GM21528 (cell line): Measurements from ENCODE around the gene MRPL14.

ENCODE experiments used
- ATAC-seq: cut with Tn5 transposase; IDR thresholded peaks from one replicate; pipeline ENCODE4 v1.9.1; 2021; ENCODE audit warnings: mild to moderate bottlenecking, moderate library complexity; ENCODE audit not compliant: unreplicated experiment, low FRiP score

Gene MRPL14

GRCh38 chr6:44126320-44127149, 717 bp downstream of the MRPL14 start:
- peak; percentile 32 for ATAC-seq

- ATAC-seq = no peak
Measured at GRCh38 chr6:44123544-44123943, 3.7 kb downstream of the MRPL14 start.

DNA sequence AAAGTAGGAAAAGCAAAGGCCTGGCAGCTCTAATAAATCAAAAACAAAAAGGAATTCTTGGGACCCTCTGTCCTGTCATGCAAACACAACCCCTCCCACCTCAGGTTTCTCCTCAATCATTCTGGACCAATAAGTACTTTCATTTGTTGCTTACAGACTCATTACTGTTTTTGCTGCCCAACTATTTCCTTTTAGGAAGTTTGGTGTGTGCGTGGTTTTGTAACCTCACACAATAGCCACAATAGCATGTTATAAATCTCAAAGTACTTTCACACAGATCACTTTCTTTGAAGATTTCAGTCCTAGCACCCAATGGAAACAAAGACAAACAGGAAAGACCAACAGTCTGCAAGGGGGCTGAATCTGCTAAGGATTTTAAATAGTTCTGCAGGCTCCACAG, 4.5 kb downstream of the MRPL14 start:
- no peak for ATAC-seq

DNA sequence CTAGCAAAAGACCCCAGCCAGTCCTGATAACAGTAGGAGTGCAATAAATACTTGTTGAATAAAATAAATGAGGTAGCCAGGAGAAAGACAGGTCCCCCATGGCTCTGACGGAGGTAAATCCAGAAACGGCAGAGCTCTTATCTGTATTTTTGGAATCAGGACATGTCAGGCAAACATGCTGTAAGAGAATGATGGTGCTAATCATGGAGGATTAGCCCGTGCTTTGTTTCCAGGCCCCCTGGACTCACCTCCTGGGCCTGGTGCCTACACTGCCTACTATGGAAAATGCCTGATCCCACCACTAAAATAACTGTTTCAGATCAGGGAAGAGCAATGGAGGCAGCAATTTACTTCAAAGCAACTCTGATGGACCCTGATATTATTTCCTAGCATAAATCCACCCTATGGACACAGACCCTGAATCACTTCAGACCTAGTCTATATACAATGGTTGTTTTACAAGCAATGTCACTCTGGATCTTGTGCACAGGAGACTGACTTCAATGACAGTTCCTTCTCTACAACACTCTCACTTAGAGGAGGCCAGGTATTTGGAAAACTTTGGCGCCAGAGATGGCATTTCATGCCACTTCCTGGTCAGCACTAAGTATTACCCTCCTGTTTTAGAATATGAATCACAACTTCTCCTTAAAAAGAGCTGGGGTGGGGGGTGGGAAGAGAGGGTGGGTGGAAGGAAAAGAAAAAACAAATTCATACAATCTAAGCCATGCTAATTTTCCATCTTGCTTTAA, 6.4 kb downstream of the MRPL14 start:
- no peak for ATAC-seq

DNA sequence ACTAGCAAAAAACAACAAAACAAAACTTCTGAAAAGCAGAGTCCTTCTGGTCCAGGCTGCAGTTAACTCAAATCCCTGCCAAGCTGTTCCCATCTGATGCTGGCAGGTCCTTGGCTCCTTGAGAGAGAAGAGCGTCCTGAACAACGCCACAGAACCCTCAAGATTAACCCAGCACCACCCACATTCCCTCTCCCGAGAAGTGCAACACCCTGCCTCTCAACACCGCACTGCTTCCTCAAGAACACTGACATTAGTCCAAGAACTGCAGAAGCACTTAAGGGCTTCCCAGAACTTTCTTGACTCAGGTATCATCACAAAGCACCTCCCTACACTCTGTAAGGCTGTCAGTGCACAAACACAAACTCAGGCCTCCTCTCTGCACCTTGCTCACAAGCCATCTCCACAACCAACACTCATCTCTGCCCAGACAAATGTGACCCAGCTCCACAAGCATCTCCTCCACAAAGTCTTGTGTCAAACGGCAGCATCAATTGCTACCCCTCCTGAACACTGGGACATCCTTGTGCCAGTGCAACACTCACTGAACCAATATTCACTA, 7.5 kb downstream of the MRPL14 start:
- ATAC-seq = no peak

GRCh38 chr6:44117397-44118128, 9.7 kb downstream of the MRPL14 start:
- ATAC-seq = no peak

DNA sequence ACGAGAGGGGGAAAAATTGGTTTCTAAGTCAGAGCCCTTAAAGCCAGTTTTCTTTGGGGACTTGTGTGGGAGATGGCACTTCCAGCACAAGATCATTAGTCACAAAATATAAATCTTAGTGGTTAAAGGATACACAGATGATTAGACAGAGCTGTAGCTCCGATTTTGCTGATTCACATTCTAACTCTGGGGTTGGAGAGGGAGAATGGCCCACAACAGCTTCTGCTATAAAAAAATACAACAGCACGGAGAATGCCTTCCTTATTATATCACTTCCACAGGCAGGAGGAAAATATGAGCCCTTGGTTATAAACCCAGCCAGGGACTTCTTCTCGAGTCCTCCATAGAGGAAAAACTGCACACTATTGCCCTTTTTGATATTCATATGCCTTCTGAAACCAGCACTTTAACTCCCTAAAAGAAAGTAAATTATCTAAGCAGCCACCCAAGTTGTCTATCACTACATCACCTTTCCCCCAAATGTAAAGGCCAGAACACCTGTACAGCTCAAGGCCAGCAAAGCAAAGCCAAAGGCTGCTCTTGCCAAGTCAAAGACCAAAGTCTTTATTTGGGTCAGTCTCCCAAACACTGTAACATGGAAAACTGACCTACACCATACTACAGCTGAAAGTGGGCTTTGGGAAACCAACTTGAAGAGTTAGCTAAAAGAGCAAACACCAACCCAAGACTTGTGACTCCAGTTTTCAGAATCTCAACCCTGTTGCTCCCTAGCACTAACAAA, 10.4 kb downstream of the MRPL14 start:
- no peak for ATAC-seq

- no peak for ATAC-seq
Measured at GRCh38 chr6:44115866-44116265, 11.4 kb downstream of the MRPL14 start.

DNA sequence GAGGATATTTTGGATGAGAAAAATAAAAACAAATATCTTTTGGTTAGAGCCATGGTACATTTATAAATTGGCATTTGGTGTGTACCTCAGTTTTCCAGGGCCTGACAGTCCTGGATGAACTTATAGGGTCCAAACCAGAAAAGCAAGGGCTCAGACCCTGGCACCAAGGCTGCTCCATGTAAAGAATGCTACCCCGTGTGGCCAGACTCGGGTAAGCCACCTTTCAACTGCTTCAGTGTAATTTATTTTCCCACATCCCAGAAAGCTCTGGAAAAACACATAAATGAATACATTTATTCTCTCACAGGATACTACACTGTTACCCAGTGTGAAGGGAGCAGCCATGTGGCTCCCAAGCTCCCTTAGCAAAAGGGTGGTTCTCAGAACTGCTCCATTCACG, 13.8 kb downstream of the MRPL14 start:
- ATAC-seq = no peak

GRCh38 chr6:44111434-44112417, 15.5 kb downstream of the MRPL14 start:
- no peak for ATAC-seq

DNA sequence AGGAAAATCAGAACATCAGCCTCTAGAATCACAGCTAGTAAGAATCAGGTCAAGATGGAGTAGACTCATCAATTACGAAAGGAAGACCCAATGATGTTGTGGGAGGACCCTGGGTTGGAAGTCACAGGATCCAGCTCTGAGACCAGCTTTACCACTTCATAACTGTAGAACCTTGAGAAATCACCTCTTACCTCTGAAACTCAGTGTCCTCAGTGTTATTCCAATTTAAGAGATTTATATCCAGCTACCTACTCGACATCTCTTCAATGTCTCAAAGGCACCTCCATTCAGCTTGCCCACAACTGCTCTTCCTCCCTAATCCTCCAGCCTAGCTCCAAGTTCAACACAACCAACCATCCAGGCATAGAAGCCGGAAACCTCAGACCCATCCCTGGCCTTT, 16.3 kb downstream of the MRPL14 start:
- no peak for ATAC-seq

- ATAC-seq = no peak
Measured at GRCh38 chr6:44110005-44110676, 17.1 kb downstream of the MRPL14 start.

DNA sequence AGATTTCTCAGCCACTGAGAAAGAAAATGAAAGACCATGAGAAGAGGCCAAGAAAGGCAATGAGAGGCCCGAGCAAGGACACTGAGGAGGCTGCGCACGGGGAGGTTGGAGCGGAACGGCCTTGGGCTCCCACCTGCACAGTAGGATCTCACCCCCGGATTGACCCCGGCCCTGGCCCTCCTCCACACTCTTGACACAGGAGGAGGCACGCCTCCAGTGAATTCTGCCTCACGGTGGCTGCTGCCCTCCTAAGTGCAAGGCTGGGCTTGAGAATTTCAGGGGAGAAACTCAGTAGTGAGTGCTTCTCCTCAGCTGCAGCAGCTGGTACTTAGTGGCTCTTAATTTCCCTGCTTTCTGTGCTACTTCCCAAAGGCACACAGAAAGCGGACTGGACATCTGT, 18.0 kb downstream of the MRPL14 start:
- no peak for ATAC-seq

- no peak for ATAC-seq
Measured at GRCh38 chr6:44108471-44108870, 18.8 kb downstream of the MRPL14 start.

DNA sequence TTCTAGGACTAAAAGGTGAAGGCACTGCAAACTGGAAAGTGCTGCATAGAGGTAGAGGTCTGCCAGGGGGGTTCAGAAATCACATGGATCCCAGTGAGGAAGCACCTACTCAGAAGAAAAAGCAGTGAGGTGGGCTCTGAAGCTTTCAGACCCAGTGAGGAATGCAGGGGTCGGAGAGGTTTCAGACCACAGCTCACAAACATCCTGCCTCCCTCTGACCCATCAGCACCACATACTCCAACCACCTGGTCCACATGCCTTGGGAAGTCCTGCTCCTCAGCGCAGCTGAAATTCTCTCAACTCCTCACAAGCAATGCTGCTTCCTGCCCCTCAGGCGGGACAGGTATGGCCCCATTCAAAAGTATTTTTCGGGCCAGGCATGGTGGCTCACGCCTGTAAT, 20.2 kb downstream of the MRPL14 start:
- no peak for ATAC-seq

DNA sequence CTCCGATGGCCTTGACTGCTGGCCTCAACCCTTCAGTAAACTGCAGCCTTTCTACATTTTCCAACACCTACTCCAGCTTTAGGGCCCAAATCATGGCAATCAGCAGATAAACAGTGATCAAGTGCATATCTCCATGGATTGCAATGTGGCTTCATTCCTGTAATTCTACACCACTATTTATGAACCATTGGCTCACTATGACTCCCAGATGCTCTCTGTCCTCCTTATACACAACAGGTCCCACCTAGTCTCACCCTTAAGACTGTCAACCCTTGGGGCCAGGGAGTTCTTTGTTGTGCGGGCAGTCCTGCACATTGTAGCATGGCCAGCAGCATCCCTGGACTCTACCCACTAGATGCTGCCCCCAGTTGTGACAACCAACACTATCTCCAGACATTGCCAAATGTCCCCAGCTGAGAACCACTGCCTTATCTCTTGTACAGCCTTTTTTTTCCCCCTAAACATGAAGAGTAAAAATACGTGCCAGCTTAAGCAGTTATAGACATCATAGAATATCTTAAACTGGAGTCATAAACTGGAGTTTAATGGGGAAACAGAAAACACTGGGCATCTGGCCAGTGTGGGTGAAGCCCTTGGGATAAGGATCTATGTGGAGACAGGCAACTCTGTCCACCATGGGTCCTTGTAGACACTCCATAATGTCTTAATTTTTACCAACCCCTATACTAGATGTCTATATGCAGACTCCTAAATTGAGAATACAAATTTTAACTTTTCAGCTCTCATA, 21.1 kb downstream of the MRPL14 start:
- ATAC-seq = no peak

DNA sequence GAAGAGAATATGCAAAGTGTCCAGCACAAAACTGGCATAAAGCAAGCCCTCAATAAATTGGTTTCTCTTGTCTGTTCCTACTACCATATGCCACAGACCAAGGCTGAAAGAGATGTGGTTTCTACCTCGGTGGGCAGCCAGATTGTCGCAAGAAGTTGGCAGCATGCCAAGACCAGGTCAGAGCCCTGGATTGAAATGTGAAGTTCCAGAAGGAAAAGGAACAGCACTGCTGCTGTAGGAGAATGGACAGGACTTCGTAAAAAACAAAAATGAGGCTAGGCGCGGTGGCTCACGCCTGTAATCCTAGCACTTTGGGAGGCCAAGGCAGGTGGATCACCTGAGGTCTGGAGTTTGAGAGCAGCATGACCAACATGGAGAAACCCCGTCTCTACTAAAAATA, 22.1 kb downstream of the MRPL14 start:
- ATAC-seq = no peak

DNA sequence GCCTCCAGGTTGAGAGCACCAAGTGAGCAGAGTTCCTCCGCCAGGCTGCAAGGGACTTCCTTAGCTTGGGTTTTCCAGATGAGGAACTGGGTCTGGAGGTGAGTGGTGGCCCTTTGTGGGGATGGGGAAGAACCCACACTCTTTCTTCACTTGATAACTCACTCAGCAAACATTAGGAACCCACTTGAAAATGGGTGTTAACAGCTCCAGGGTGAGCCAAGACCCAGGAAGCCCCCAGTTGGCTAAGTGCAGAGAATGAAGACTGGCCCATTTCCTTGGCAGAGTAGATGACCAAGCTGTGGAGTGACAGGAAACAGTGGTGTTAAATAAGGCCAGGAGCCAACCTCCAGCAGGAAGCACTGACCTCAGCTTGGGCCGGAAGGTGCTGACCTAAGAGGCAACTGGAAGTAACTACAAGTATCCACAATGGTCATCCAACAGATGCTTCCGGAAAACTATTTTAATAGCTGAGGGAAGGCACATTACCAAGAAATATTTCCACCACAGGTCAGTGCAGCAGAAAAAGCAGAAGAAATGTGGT, 22.7 kb downstream of the MRPL14 start:
- no peak for ATAC-seq
